NCI-H526 (cell line): ENCODE data around the gene HERC5.

ENCODE experiments used
- DNase-seq, 2 experiments: peaks; one replicate each; lab custom pipeline; 2025; lab: John Stamatoyannopoulos, UW

The HERC5 gene

DNA sequence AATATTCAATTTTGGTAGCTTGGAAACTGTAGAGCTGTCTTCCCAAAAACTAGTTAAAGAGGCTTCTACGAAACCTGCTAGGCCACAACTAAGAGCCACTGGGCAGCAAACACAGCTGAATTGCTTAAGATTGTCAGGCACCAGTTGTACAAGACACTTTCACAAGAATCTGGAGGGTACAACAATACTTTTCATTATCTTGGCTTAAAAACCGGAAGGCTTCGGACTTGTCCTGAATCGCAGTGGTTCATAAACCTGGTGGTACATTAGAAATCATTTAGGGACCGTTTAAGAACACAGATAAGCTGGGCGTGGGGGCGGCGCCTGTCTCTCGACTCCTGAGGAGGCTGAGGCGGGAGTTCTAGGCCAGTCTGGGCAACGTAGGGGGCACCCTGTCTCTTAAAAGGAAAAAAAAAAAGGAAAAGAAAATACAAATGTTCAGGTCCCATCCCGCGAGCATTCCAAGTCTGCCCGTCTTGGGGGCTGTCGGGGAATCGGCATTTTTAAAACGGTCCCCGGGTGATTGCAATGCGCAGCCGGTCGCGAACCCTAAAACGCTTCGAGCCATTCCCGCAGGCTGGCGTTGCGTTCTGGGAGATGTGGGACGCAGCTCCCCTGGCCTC, 65.9 kb downstream of the HERC5 start:
- peak in 1 of 2 experiments; percentile 42 for DNase-seq

DNA sequence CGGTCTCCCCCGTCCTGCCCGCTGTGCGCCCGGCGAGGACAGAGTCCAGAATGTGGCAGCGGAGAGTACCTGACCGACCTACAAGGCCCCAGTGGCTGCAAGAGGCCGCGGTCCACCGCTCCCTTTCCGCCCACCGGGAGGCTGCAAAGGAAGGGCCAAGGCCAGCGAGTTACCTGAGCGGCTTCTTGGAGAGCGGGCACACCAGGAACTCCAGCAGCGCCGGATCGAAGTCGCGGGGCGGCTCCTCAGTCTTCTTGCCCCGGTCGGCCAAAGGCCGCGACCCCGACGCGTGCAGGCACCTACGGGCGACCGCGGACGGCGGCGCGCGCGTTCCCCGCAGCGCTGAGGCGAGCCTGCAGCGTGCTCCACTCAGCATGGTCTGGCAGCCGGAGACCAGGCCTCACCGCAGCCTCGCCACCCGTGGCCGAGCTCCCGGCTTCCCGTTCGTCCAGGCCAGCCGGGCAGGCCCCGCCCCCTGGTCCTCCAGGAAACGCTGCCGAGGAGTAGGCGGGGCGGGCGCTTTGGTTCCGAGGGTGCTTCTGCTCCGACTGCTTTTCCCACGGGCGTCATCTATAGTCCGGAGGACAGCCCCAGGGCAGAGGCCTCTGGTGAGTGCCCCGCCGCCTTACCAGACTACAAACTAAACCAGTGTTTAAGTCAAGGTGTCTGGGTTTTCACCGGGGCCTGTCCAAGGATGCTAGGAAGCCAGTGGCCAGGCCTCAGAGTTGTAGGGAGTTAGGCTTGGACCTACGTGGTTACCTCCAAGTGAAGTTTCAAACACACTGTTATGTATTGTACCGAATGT, 66.6 kb downstream of the HERC5 start, which contains the start of gene PYURF:
TSS of gene PYURF (minus strand) at position 452 of the 805 bp plus-strand sequence. CDS start at position 376, 76 bp downstream.
- peak; percentile 66 to 95 for DNase-seq

DNA sequence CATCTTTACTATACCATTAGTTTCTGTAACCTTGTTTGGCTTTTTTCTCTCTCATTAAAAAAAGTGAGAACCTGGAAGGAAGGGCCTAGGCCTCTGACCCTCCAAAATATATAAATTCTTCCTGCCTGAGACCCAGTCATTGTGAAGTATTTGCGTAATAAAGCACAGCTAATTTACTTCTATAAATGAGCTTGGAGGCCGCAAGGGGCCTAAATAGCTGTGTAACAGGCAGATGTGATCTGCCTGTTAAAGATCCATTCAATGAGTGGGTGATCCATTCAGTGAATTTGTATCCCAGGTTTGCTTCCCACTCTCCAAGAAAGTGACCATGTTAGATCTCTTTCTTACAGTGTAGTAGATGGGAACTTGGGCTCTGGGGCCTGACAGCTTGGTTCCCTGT, 67.3 kb downstream of the HERC5 start:
- DNase-seq, result peak in 1 of 2 experiments; percentile 24

DNA sequence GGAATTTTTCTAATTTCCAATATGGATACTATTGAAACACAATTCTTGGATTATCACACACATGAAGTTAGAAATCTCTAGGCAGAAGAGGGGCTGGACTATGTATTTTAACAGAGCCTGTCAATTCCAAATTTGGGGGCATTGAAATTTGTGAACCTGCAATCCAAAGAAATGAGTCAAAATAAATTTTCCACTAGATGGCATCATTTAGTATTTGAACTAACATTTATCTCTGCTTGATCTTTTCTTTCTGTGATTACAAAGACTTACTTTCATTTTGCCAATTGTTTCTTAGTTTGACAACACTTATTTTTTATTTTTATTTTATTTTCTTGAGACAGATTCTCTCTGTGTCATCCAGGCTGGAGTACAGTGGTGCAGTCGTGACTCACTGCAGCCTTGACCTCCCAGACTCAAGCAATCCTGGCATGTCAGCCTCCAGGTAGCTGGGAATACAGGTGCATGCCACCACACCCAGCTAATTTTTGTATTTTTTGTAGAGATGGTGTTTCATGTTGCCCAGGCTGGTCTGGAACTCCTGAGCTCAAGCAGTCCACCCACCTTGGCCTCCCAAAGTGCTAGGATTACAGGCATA, 69.4 kb downstream of the HERC5 start:
- DNase-seq, result peak in 1 of 2 experiments; percentile 5

DNA sequence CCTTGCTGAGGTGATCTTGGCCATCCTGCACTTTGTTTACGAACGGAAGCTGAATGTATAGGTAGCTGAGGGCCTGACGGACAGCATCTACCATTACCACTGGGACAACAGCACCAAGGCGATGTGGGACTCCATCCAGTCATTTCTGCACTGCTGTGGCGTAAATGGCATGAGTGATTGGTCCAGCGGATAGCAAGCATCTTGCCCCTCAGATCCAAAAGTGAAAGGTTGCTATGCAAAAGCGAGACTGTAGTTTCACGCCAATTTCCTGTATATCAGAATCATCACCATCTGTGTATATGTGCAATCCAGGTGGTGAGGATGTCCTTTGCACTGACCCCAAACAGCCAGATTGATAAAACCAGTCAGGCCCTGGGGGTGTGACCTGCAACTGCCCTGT, 70.9 kb downstream of the HERC5 start:
- DNase-seq, result no peak

DNA sequence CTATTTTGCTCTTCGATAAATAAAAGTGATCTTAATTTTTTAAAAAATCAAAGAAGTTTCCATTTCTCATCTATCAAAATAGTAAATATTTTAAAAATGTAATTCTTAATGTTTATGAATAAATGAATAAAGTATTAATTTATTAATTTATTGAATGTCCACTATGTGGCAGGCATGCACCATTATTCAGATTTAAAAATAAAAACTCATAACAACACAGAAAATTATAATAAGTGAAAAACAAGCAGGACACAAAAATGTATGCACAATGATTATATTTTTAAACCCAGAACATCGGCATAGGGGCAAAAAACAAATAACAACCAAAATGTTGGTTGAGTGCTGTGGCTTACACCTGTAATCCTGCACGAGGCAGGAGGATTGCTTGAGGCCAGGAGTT, 71.9 kb downstream of the HERC5 start:
- DNase-seq, result no peak

DNA sequence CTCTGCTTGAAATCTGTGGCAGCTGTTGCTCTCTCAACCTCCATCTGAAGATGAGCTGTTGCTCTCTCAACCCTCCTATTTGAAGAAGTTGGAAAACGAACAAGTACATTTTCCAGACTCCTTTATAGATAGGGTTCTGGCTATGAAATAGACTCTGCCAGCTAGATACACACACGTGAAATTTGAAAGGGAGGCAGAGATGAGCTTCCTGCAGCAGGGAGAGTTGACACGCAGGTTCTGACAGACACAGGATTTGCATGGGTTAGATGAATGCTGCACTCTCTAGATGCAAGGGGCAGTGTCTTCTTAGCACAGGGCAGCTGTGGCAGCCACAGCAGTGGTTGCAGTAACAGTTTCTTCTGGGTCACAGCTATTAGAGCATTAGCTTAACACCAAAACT, 74.6 kb downstream of the HERC5 start:
- DNase-seq, result peak; percentile 61 to 70

DNA sequence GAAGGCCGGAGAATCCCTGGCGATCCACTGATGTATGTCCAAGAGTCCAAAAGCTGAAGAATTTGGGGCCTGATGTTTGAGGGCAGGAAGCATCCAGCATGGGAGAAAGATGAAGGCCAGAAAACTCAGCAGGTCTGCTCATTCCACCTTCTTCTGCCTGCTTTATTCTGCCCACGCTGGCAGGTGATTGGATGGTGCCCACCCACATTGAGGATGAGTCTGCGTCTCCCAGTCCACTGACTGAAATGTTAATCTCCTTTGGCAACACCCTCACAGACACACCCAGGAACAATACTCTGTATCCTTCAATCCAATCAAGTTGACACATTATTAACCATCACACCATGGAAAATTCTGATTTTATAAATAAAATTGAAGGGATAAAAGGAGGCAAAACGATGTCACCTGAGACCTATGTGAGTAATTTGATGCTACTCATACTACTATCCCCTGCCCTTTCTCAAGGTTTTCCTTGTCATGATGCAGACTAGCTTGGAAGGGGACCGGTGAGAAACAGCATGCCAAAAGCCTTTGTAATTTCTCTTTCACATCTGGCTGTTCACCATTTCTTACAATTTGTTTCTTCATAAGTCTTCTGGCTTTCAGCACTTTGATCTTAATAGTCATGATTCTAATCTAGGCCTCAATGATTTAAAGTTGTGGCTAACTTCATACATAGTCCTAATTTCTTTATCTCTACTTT, 76.3 kb downstream of the HERC5 start:
- no peak for DNase-seq

DNA sequence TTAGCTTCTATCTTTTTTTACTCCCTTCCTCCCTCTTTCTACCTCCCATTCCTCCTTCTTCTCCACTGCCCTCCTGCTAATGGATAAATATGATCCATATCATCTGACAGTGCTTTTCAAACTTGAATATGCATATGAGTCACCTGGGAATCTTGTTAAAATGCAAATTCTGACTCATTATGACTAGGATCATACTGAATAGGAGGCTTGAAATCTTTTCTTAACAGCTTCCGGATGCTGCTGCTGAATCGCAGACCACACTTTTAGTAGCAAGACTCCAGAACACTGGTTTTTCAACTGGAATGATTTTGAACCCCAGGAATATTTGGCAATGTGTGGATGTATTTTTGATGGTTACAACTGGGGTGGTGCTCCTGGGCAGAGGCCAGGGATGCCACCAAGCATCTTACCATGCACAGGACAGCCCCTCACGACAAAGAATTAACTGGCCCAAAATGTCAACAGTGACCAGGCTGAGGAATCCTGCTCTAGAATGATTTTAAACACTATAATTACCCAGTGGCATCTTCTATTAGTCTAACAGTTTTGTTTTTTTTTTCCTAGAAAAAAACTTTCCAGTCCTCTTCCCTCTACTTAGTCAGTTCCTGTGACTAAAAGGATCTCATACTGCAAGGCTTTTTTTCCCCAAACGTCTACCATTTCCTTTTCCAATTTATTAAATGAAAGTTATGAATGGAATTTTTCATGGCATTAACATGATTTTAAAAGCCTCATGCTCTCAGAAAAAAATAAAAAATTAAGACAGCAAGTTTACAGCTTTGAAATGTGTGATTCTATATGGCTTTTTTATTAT, 77.2 kb downstream of the HERC5 start:
- DNase-seq, result peak; percentile 72 to 76

DNA sequence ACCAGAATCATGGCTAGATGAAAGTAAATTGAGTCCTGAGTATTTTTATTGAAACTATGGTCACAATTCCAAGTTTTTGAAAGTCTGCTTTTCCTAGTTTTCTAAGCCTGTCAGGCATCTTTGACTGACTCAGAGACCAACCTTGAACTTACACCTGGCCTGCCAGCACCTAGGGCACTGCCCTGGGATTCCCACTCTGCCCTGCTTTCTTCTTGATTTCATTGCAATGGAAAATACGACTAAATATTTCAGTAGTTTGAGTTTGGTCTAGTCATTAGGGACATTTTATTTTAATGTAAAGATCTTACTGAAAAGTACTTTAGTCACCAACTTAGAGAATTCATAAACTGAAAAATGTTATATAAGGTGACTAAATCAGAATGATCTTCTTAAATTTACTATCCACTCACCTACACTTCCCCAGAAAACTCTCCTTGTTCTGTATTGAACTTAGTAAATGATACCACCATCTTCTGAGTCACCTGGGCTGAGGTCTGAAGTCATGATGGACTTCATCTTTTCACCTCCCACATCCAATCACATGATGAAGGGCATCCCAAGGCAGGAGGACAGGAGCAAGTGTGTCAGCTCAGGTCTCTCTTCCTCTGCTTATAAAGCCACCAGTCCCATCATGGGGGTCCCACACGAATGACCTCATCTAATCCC, 78.3 kb downstream of the HERC5 start:
- no peak for DNase-seq

DNA sequence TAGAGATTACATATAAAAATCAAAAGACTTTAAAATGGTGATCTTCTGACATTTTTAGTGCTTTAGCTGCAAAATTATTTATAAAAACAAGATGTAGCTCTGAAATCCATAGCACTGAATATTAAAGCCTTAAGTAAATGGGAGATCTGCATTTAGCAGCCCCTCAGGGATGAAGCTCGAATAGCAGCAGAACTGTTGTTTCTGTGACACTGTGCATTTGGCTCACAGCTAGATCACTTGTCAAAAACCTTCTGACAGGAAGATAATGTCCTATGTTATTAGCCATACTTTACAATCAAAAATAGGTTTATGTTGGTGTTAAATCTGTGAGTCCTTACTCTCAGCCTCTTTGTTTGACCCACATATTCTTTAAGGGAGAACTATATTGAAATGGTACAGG, 80.8 kb downstream of the HERC5 start:
- no peak for DNase-seq

DNA sequence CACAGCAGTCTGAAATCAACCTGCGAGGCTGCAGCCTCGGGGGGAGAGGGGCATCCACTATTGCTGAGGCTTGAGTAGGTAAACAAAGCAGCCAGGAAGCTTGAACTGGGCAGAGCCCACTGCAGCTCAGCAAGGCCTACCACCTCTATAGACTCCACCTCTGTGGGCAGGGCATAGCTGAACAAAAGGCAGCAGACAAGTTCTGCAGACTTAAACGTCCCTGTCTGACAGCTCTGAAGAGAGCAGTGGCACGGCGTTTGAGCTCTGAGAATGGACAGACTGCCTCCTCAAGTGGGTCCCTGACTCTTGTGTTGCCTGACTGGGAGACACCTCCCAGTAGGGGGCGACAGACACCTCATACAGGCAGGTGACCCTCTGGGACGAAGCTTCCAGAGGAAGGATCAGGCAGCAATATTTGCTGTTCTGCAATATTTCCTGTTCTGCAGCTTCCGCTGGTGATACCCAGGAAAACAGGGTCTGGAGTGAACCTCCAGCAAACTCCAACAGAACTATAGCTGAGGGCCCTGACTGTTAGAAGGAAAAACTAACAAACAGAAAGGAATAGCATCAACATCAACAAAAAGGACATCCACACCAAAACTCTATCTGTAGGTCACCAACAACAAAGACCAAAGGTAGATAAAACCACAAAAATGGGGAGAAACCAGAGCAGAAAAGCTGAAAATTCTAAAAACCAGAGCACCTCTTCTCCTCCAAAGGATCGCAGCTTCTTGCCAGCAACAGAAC, 82.6 kb downstream of the HERC5 start:
- DNase-seq, result peak in 1 of 2 experiments; percentile 28

DNA sequence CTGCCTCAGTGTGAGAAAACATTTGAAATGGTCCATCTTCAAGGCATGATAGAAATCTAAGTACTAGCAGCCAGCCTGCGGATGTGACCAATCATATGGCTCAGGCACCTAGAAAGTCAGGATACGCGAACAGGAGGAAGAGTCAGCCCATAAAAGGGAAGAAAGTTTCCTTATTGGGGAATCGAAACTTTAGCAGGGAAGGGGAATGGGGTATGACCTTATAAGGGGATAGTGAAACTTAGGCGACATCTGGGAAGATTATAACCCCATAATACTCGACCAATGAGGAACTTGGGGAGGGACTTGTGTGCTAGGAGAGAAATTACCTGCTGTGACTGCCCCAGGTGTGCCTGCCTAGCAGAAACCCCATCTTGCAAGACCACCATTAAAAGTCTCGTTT, 92.9 kb downstream of the HERC5 start:
- DNase-seq, result no peak
